HepG2 (cell line): ENCODE data around the gene RAB43. TPM values are rescaled to one million over a fixed set of nuclear protein-coding genes. Genes with fewer than 3 reads are reported as not detected.

ENCODE experiments used
- ATAC-seq: fragments of 200-7000 bp; cut with Tn5 transposase; 3 replicates; pipeline ENCODE4 v1.9.1; 2020; ENCODE audit warnings: mild to moderate bottlenecking, moderate library complexity
- BruUV-seq: library from RNA; stranded (reverse); fragments of 400-500 nt; replicated peaks from 2 replicates; lab custom pipeline; 2021; lab: Mats Ljungman, UMichigan
- CTCF ChIA-PET: fragments of 300-600 bp; formaldehyde crosslinking; extraction: SDS; loops from one replicate; lab custom pipeline; 2021; ENCODE audit warnings: low total read pairs, inconsistent platforms, low intra/inter-chr PET ratio; lab: Yijun Ruan, JAX
- POLR2A ChIA-PET: fragments of 350-600 bp; sonication (Branson Sonifier 250); formaldehyde crosslinking; loops from one replicate; lab custom pipeline; 2020; ENCODE audit warnings: antibody characterized with exemption, inconsistent platforms; lab: Yijun Ruan, JAX
- DNase-seq: peaks from one replicate; pipeline ENCODE4 v3.0.0-alpha.2; 2015; ENCODE audit warnings: low spot score
- FAIRE-seq: peaks from 3 replicates; lab custom pipeline; 2011; peaks lifted over from hg19 to GRCh38; lab: Jason Lieb, UNC
- H2AFZ ChIP-seq: one replicate; pipeline ENCODE4 v1.6.1; 2011; ENCODE audit warnings: low read length, inconsistent platforms
- H3K27ac ChIP-seq: fragments of 300-600 bp; 3 replicates; pipeline ENCODE4 v1.8.0; 2011; ENCODE audit warnings: mixed run types, mild to moderate bottlenecking, mixed read lengths, low read length, inconsistent platforms; ENCODE audit not compliant: insufficient read depth; ENCODE audit errors: extremely low read length
- H3K27me3 ChIP-seq, 2 experiments: fragments of 200-600 bp in 1 of 2; 2 replicates in 1 of 2; 3 replicates in 1 of 2; pipeline versions ENCODE4 v1.6.0 to v1.8.0; 2011; ENCODE audit warnings: low read length in 2 of 2, mild to moderate bottlenecking in 2 of 2, moderate library complexity in 2 of 2, inconsistent platforms in 1 of 2; ENCODE audit not compliant: insufficient read depth in 2 of 2, control insufficient read depth in 1 of 2
- H3K36me3 ChIP-seq, 2 experiments: fragments of 200-600 bp in 1 of 2; replicated peaks in 1 of 2; 2 replicates in 1 of 2; 3 replicates in 1 of 2; pipeline versions ENCODE4 v1.5.1 to v1.8.0; 2011; ENCODE audit warnings: low read length in 2 of 2, inconsistent platforms in 1 of 2; ENCODE audit not compliant: insufficient read depth in 2 of 2, control insufficient read depth in 1 of 2
- H3K4me1 ChIP-seq: 2 replicates; pipeline ENCODE4 v1.5.1; 2012; ENCODE audit warnings: low read length, inconsistent platforms; ENCODE audit not compliant: insufficient read depth
- H3K4me2 ChIP-seq: 2 replicates; pipeline ENCODE4 v1.6.0; 2011; ENCODE audit warnings: low read depth, low read length, inconsistent platforms
- H3K4me3 ChIP-seq, 3 experiments: fragments of 200-600 bp in 1 of 3; sonication (generic), shearing (Covaris generic) in 1 of 3; replicated peaks in 1 of 3; 2 replicates each; pipeline ENCODE4 v1.5.1; 2011 to 2016; ENCODE audit warnings: low read length in 3 of 3, inconsistent platforms in 2 of 3, low read depth in 2 of 3, mild to moderate bottlenecking in 2 of 3, control low read depth in 1 of 3, mixed read lengths in 1 of 3; ENCODE audit not compliant: insufficient read depth in 1 of 3
- H3K79me2 ChIP-seq: one replicate; pipeline ENCODE4 v1.6.1; 2011; ENCODE audit warnings: low read length, inconsistent platforms; ENCODE audit not compliant: insufficient read depth
- H3K9ac ChIP-seq: 2 replicates; pipeline ENCODE4 v1.6.0; 2011; ENCODE audit warnings: mild to moderate bottlenecking, low read depth, low read length, inconsistent platforms; ENCODE audit not compliant: insufficient read depth
- H3K9me3 ChIP-seq: 2 replicates; pipeline ENCODE4 v1.5.1; 2012; ENCODE audit warnings: mild to moderate bottlenecking, low read length
- H4K20me1 ChIP-seq: 2 replicates; pipeline ENCODE4 v1.6.0; 2011; ENCODE audit warnings: inconsistent platforms, mild to moderate bottlenecking, low read length, moderate library complexity; ENCODE audit not compliant: insufficient read depth
- BRD4 ChIP-seq: sonication (generic); formaldehyde crosslinking; IDR thresholded peaks from 2 replicates; pipeline ENCODE4 v1.4.0; 2020; ENCODE audit warnings: missing genetic modification reagents
- CBX5 ChIP-seq: sonication (generic); formaldehyde crosslinking; IDR thresholded peaks from 2 replicates; pipeline ENCODE4 v1.4.0; 2020; ENCODE audit warnings: missing genetic modification reagents, borderline replicate concordance
- ELF4 ChIP-seq: sonication (generic); formaldehyde crosslinking; IDR thresholded peaks from 2 replicates; pipeline ENCODE4 v1.5.0; 2020; ENCODE audit warnings: missing genetic modification reagents, mild to moderate bottlenecking, moderate library complexity, borderline replicate concordance
- FOXA3 ChIP-seq: IDR thresholded peaks from 2 replicates; pipeline ENCODE4 v1.6.1; 2016; ENCODE audit warnings: missing genetic modification reagents, missing compliant biosample characterization
- JARID2 ChIP-seq: sonication (generic); formaldehyde crosslinking; IDR thresholded peaks from 2 replicates; pipeline ENCODE4 v1.8.1; 2023; ENCODE audit warnings: missing genetic modification reagents, inconsistent platforms; ENCODE audit not compliant: insufficient replicate concordance
- KDM5B ChIP-seq: sonication (generic); formaldehyde crosslinking; IDR thresholded peaks from 2 replicates; pipeline ENCODE4 v1.4.0; 2020; ENCODE audit warnings: missing genetic modification reagents, mild to moderate bottlenecking, borderline replicate concordance
- MAFK ChIP-seq, 2 experiments: IDR thresholded peaks in 1 of 2; conservative IDR thresholded peaks in 1 of 2; 2 replicates each; pipeline ENCODE4 v1.6.1; 2011; ENCODE audit warnings: improper control_type of control experiment in 2 of 2, low read length in 2 of 2
- NPAS2 ChIP-seq: sonication (generic); formaldehyde crosslinking; IDR thresholded peaks from 2 replicates; pipeline ENCODE4 v1.8.0; 2022; ENCODE audit warnings: mild to moderate bottlenecking, missing genetic modification reagents, borderline replicate concordance
- SNAPC2 ChIP-seq: sonication (generic); formaldehyde crosslinking; IDR thresholded peaks from 2 replicates; pipeline ENCODE4 v1.8.1; 2022; ENCODE audit warnings: mild to moderate bottlenecking, missing genetic modification reagents
- TBL1XR1 ChIP-seq: fragments of 150-350 bp; IDR thresholded peaks from 2 replicates; pipeline ENCODE4 v1.6.1; 2014; ENCODE audit warnings: borderline replicate concordance, low read length; ENCODE audit not compliant: partially characterized antibody
- XRCC5 ChIP-seq: fragments of 200-400 bp; formaldehyde crosslinking; optimal IDR thresholded peaks from 2 replicates; pipeline ENCODE3; 2017; ENCODE audit warnings: mild to moderate bottlenecking, low read length
- ZNF572 ChIP-seq: sonication (generic); formaldehyde crosslinking; IDR thresholded peaks from 2 replicates; pipeline ENCODE4 v1.5.1; 2020; ENCODE audit warnings: mild to moderate bottlenecking, missing genetic modification reagents
- ZNF766 ChIP-seq: sonication (generic); formaldehyde crosslinking; IDR thresholded peaks from 2 replicates; pipeline ENCODE4 v1.5.0; 2020; ENCODE audit warnings: missing genetic modification reagents, borderline replicate concordance
- WGBS: methylation state at CpG from one replicate; pipeline ENCODE4 v1.1.6; 2017; ENCODE audit warnings: low lambda C conversion rate; 5-methylcytosine and 5-hydroxymethylcytosine counted together
- in situ Hi-C: cut with HindIII; loops from 2 replicates; pipeline ENCODE4 v1.10.0; 2017; ENCODE audit warnings: low pct_unique_long_range_greater_than_20kb; ENCODE audit not compliant: extremely low pct_ligation_motif_present
- intact Hi-C: fragments of 100-400 bp; cut with micrococcal nuclease; formaldehyde crosslinking; loops from one replicate; pipeline ENCODE4 v1.10.0; 2022; ENCODE audit not compliant: unreplicated experiment
- polyA plus RNA-seq, 8 experiments: library from polyadenylated mRNA; depleted of rRNA in 3 of 8; stranded (reverse) in 7 of 8; unstranded in 1 of 8; fragments of >200 nt; fragmentation: Illumina TruSeq in 4 of 8; extraction: Trizol in 4 of 8; gene quantifications; 2 replicates each; pipeline versions ENCODE4 v1.2.1 to v1.2.3, GENCODE V29; 2011 to 2016; ENCODE audit warnings: low read depth in 4 of 8, missing spikeins in 1 of 8, mixed read lengths in 1 of 8; ENCODE audit not compliant: insufficient read depth in 1 of 8
- total RNA-seq, 5 experiments: library from RNA; depleted of rRNA; stranded (reverse); fragments of >200 nt; fragmentation: Illumina TruSeq; extraction: Trizol; gene quantifications; 2 replicates each; pipeline ENCODE4 v1.2.3, GENCODE V29; 2016; ENCODE audit warnings: low read depth in 1 of 5
- TF ChIP-seq, protein P1 (sequence below): sonication (generic); formaldehyde crosslinking; IDR thresholded peaks from 2 replicates; pipeline ENCODE4 v1.5.1; 2020; ENCODE audit warnings: missing genetic modification reagents, mild to moderate bottlenecking, borderline replicate concordance
- TF ChIP-seq, protein P2 (sequence below): sonication (generic); formaldehyde crosslinking; conservative IDR thresholded peaks from 2 replicates; pipeline ENCODE4 v1.5.0; 2020; ENCODE audit warnings: missing genetic modification reagents
- TF ChIP-seq, protein P3 (sequence below): sonication (generic); formaldehyde crosslinking; IDR thresholded peaks from 2 replicates; pipeline ENCODE4 v1.4.0; 2020; ENCODE audit warnings: missing genetic modification reagents
- TF ChIP-seq, protein P4 (sequence below): sonication (generic); formaldehyde crosslinking; conservative IDR thresholded peaks from 2 replicates; pipeline ENCODE4 v1.8.0; 2022; ENCODE audit warnings: missing genetic modification reagents

RAB43 gene
- total and polyA plus RNA-seq, 2 of the 13 experiments (the other 11 are each of a cell fraction or from before 2014, with no cell fraction given), result 11.8 to 18.4 TPM

DNA sequence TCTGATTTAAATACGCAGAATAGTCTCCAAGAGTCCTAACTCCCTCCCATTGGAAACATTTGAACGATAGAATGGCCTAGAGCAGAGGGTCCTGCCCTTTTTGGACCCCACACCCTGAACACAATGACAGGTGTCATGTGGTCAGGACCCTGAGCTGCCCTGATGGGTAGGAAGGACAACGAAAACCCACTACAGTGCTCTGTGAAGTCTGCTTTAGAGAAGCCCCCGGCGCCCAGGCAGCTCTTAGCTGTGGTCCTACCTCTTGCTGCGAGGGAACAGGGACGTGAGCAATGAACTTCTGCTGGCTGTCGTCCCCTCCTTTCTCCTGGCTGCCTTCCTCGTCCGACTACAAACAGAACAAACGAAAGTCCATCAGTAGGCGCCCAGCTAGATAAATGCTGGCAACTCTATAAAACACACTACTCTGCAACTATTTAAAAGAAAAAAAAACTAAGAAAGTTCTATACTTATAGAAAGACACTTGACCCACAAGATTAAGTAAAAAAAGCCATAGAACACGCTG is 8.7 kb upstream of the RAB43 start:
- FAIRE-seq (no peak), DNase-seq (no peak), ATAC-seq (no peak)
- H3K27me3 ChIP-seq, result no peaks in the 10 kb centered on the region
- H3K36me3 ChIP-seq, result peaks cover 19 to 50% of the 10 kb centered on the region in 2 experiments
- no peak overlapping the region for H3K4me2 ChIP-seq
- H3K4me1 ChIP-seq, result no peaks in the 10 kb centered on the region
- BruUV-seq, result no TSS peak
- H3K27ac ChIP-seq, result no peak overlapping the region
- CTCF ChIA-PET, result no interaction called here
- H2AFZ ChIP-seq, result no peak overlapping the region
- WGBS, result 95% methylated on average over 13 of the region's 13 CpGs
- intact Hi-C loops (no loop called here), in situ Hi-C loops (no loop called here)
- H3K9ac ChIP-seq, result no peak overlapping the region
- H3K79me2 ChIP-seq, result no peaks in the 10 kb centered on the region
- no peak overlapping the region for H3K4me3 ChIP-seq
- POLR2A ChIA-PET, result no interaction called here
- no peaks in the 10 kb centered on the region for H3K9me3 ChIP-seq
- H4K20me1 ChIP-seq, result no peaks in the 10 kb centered on the region
- TF ChIP-seq MAFK (conservative IDR thresholded peaks at IDR 0.05 in 1 of 2, IDR thresholded peaks at IDR 0.05 in 1 of 2; ENCODE audit: low read length in 2 of 2) (no peak), ELF4 (no peak), BRD4 (CRISPR knock-in tag) (no peak), FOXA3 (CRISPR knock-in tag) (no peak), NPAS2 (no peak), SNAPC2 (no peak), ZNF572 (CRISPR knock-in tag) (no peak), TBL1XR1 (no peak), XRCC5 (no peak), KDM5B (CRISPR knock-in tag) (no peak), JARID2 (CRISPR knock-in tag) (no peak), ZNF766 (CRISPR knock-in tag) (no peak), CBX5 (CRISPR knock-in tag) (no peak)
- TF ChIP-seq, protein P1, sequence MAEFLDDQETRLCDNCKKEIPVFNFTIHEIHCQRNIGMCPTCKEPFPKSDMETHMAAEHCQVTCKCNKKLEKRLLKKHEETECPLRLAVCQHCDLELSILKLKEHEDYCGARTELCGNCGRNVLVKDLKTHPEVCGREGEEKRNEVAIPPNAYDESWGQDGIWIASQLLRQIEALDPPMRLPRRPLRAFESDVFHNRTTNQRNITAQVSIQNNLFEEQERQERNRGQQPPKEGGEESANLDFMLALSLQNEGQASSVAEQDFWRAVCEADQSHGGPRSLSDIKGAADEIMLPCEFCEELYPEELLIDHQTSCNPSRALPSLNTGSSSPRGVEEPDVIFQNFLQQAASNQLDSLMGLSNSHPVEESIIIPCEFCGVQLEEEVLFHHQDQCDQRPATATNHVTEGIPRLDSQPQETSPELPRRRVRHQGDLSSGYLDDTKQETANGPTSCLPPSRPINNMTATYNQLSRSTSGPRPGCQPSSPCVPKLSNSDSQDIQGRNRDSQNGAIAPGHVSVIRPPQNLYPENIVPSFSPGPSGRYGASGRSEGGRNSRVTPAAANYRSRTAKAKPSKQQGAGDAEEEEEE (CRISPR knock-in tag), result no peak
- TF ChIP-seq, protein P2, sequence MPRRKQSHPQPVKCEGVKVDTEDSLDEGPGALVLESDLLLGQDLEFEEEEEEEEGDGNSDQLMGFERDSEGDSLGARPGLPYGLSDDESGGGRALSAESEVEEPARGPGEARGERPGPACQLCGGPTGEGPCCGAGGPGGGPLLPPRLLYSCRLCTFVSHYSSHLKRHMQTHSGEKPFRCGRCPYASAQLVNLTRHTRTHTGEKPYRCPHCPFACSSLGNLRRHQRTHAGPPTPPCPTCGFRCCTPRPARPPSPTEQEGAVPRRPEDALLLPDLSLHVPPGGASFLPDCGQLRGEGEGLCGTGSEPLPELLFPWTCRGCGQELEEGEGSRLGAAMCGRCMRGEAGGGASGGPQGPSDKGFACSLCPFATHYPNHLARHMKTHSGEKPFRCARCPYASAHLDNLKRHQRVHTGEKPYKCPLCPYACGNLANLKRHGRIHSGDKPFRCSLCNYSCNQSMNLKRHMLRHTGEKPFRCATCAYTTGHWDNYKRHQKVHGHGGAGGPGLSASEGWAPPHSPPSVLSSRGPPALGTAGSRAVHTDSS (CRISPR knock-in tag), result no peak
- TF ChIP-seq, protein P3, sequence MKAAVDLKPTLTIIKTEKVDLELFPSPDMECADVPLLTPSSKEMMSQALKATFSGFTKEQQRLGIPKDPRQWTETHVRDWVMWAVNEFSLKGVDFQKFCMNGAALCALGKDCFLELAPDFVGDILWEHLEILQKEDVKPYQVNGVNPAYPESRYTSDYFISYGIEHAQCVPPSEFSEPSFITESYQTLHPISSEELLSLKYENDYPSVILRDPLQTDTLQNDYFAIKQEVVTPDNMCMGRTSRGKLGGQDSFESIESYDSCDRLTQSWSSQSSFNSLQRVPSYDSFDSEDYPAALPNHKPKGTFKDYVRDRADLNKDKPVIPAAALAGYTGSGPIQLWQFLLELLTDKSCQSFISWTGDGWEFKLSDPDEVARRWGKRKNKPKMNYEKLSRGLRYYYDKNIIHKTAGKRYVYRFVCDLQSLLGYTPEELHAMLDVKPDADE, result no peak
- TF ChIP-seq, protein P4, sequence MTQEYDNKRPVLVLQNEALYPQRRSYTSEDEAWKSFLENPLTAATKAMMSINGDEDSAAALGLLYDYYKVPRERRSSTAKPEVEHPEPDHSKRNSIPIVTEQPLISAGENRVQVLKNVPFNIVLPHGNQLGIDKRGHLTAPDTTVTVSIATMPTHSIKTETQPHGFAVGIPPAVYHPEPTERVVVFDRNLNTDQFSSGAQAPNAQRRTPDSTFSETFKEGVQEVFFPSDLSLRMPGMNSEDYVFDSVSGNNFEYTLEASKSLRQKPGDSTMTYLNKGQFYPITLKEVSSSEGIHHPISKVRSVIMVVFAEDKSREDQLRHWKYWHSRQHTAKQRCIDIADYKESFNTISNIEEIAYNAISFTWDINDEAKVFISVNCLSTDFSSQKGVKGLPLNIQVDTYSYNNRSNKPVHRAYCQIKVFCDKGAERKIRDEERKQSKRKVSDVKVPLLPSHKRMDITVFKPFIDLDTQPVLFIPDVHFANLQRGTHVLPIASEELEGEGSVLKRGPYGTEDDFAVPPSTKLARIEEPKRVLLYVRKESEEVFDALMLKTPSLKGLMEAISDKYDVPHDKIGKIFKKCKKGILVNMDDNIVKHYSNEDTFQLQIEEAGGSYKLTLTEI, result no peak
